Adrenal gland (tissue), 12 donors: ENCODE results near the gene LARGE1. TPM values are rescaled to one million over a fixed set of nuclear protein-coding genes. Genes with fewer than 3 reads are reported as not detected.

Experiments
- DNase-seq, 7 donors: peaks; one replicate each; pipeline ENCODE4 v3.0.0-alpha.2; 2019 to 2020
- H3K27ac ChIP-seq, 5 donors: fragments of 200-600 bp; sonication (generic) in 4 of 5; 1 replicate in 3 of 5; 2 replicates in 2 of 5; pipeline versions ENCODE4 v1.5.1 to v1.8.0; 2016 to 2020; ENCODE audit warnings: mild to moderate bottlenecking in 1 of 5
- H3K27me3 ChIP-seq: fragments of 200-600 bp; 2 replicates; pipeline ENCODE4 v1.8.0; 2021
- H3K36me3 ChIP-seq, 2 donors: fragments of 200-600 bp; replicated peaks in 1 of 2; 1 replicate in 1 of 2; 2 replicates in 1 of 2; pipeline versions ENCODE4 v1.5.1 to v1.8.0; 2018 to 2022
- H3K4me1 ChIP-seq, 2 donors: fragments of 200-600 bp; replicated peaks in 1 of 2; 1 replicate in 1 of 2; 2 replicates in 1 of 2; pipeline versions ENCODE4 v1.5.1 to v1.8.0; 2018 to 2021
- H3K4me3 ChIP-seq, 4 donors: fragments of 200-600 bp; sonication (generic) in 3 of 4; one replicate each; pipeline ENCODE4 v1.5.1; 2016 to 2018
- H3K9me3 ChIP-seq, 3 donors: fragments of 200-600 bp; sonication (generic) in 1 of 3; replicated peaks in 1 of 3; 1 replicate in 2 of 3; 2 replicates in 1 of 3; pipeline versions ENCODE4 v1.5.1 to v1.8.0; 2016 to 2021
- CTCF ChIP-seq, 6 experiments: fragments of 450-650 bp in 4 of 6; fragments of 200-600 bp in 2 of 6; sonication (generic) in 1 of 6; IDR thresholded peaks; 1 replicate in 5 of 6; 2 replicates in 1 of 6; pipeline versions ENCODE4 v1.5.1 to v1.8.0; 2016 to 2021; ENCODE audit warnings: antibody characterized with exemption in 6 of 6, mild to moderate bottlenecking in 2 of 6, moderate library complexity in 1 of 6
- POLR2A ChIP-seq, 2 donors: fragments of 450-650 bp; IDR thresholded peaks; one replicate each; pipeline ENCODE4 v1.6.1; 2017; ENCODE audit warnings: antibody characterized with exemption in 2 of 2, mild to moderate bottlenecking in 2 of 2, moderate library complexity in 1 of 2
- WGBS, 4 donors: extraction: QIAGEN DNeasy Blood & Tissue Kit in 2 of 4; methylation state at CpG; one replicate each; pipeline versions ENCODE4 v1.1.5 to v1.1.7; 2013 to 2017; 5-methylcytosine and 5-hydroxymethylcytosine counted together
- intact Hi-C, 2 donors: fragments of 100-400 bp; cut with DNase I; formaldehyde crosslinking; loops; one replicate each; pipeline versions ENCODE4 v1.14.1 to v1.15.0; 2022 to 2023
- polyA plus RNA-seq, 3 donors: library from polyadenylated mRNA; stranded (reverse); fragments of 200-250 nt in 2 of 3; fragments of 350-450 nt in 1 of 3; fragmentation: Illumina TruSeq in 1 of 3; extraction: RNeasy Lipid Tissue Mini Kit (QIAGEN cat#74804) in 1 of 3; gene quantifications; one replicate each; pipeline ENCODE4 v1.2.3, GENCODE V29; 2013 to 2014
- total RNA-seq, 9 donors: library from RNA; depleted of rRNA in 4 of 9; stranded (reverse); fragments of >200 nt in 4 of 9; fragments of 120-200 nt in 1 of 9; fragmentation: NEBNext Ultra II Directional in 1 of 9; extraction: Animal tissue kit (Norgen Biotek cat#: 25700) in 1 of 9; gene quantifications; one replicate each; pipeline versions ENCODE4 v1.1.0 to v1.2.4, GENCODE V29; 2013 to 2023
- donor health status: healthy with polysubstance abuse.
- donor health status: Bipolar disorder and iron deficiency.
- donor health status: DM: yes; HTN: yes; CAD: no.
- donor health status: DM: no; HTN: no; CAD: no.
- donor health status: DM: no; HTN: no; CAD: no.
- donor health status: DM: yes; HTN: yes; CAD: no.

LARGE1 gene
- total and polyA plus RNA-seq, 12 donors: 3.4 to 67.6 (median 30.6) TPM

- H3K27me3 ChIP-seq: no peaks in the 10 kb centered on the region
- no peak for DNase-seq
- no peaks in the 10 kb centered on the region for H3K36me3 ChIP-seq
- TF ChIP-seq CTCF (IDR thresholded peaks at IDR 0.05) (no peak), POLR2A (IDR thresholded peaks at IDR 0.05) (no peak)
- H3K9me3 ChIP-seq: no peaks in the 10 kb centered on the region
- H3K4me1 ChIP-seq: no peaks in the 10 kb centered on the region
- H3K27ac ChIP-seq: no peak overlapping the region
- 86 to 92% (median 88%) methylated on average over 2 of the region's 2 CpGs for WGBS, 4 donors
- intact Hi-C loops: no loop called here
- no peak overlapping the region for H3K4me3 ChIP-seq
Measured at GRCh38 chr22:33350961-33351360, 569.3 kb downstream of the LARGE1 start.

- TF ChIP-seq POLR2A (IDR thresholded peaks at IDR 0.05): no peak
- TF ChIP-seq CTCF (IDR thresholded peaks at IDR 0.05): no peak
- no peak for DNase-seq
- Histone ChIP-seq H3K4me3 (no peak overlapping the region), H3K9me3 (no peaks in the 10 kb centered on the region), H3K36me3 (no peaks in the 10 kb centered on the region), H3K27me3 (no peaks in the 10 kb centered on the region), H3K4me1 (no peaks in the 10 kb centered on the region), H3K27ac (no peak overlapping the region)
- intact Hi-C loops: no loop called here
- 93 to 96% (median 95%) methylated on average over 6 to 8 of the region's 8 CpGs for WGBS, 4 donors
Measured at GRCh38 chr22:33350491-33350890, 569.8 kb downstream of the LARGE1 start.

GRCh38 chr22:33347002-33347401 is 573.3 kb downstream of the LARGE1 start:
- intact Hi-C loops: no loop called here
- Histone ChIP-seq H3K4me1 (no peaks in the 10 kb centered on the region), H3K4me3 (no peak overlapping the region), H3K36me3 (no peaks in the 10 kb centered on the region), H3K27ac (no peak overlapping the region), H3K9me3 (no peaks in the 10 kb centered on the region), H3K27me3 (no peaks in the 10 kb centered on the region)
- TF ChIP-seq POLR2A (IDR thresholded peaks at IDR 0.05) (no peak), CTCF (IDR thresholded peaks at IDR 0.05) (no peak)
- no peak for DNase-seq
- 95 to 100% (median 96%) methylated on average over 1 of the region's 1 CpG for whole genome bisulfite sequencing, 4 donors

GRCh38 chr22:33341611-33342010 is 578.7 kb downstream of the LARGE1 start:
- no peak overlapping the region for H3K4me3 ChIP-seq
- H3K27me3 ChIP-seq: no peaks in the 10 kb centered on the region
- H3K36me3 ChIP-seq: no peaks in the 10 kb centered on the region
- no peak overlapping the region for H3K27ac ChIP-seq
- no peak for DNase-seq
- H3K9me3 ChIP-seq: no peaks in the 10 kb centered on the region
- no peaks in the 10 kb centered on the region for H3K4me1 ChIP-seq
- intact Hi-C loops: no loop called here
- WGBS, 4 donors: 78 to 87% (median 85%) methylated on average over 8 of the region's 8 CpGs
- TF ChIP-seq POLR2A (IDR thresholded peaks at IDR 0.05) (no peak), CTCF (IDR thresholded peaks at IDR 0.05) (no peak)
